ENCODE data around the gene TTLL8.
"Not testable (repeated sequence)": the region's sequence is repeated elsewhere in the genome, so short reads cannot be mapped to it uniquely, and the experiment has no call there.

Gene TTLL8

GRCh38 chr22:50088096-50088495, 30.0 kb upstream of the TTLL8 start:
- Histone ChIP-seq H3K79me2 (ENCODE audit: insufficient read depth, low read depth) (no peaks in the 10 kb centered on the region), H3K4me3 (IDR thresholded peaks at IDR 0.05; ENCODE audit: insufficient read depth, low read depth, low read length) (no peak overlapping the region), H3K4me1 (ENCODE audit: low read depth, poor library complexity, severe bottlenecking) (no peaks in the 10 kb centered on the region), H3K36me3 (ENCODE audit: insufficient read depth) (no peaks in the 10 kb centered on the region), H2AFZ (ENCODE audit: low read depth) (no peak overlapping the region), H3K4me2 (no peak overlapping the region), H3K9ac (no peak overlapping the region), H4K20me1 (ENCODE audit: insufficient read depth) (no peaks in the 10 kb centered on the region), H3K27ac (no peak overlapping the region), H3K27me3 (ENCODE audit: insufficient read depth, low read depth) (peaks cover 4% of the 10 kb centered on the region; the same call in 1 of the 2 replicates)
- no peak for TF ChIP-seq CTCF (conservative IDR thresholded peaks at IDR 0.05; ENCODE audit: low read depth, low read length)

- no peaks in the 10 kb centered on the region for H3K79me2 ChIP-seq (ENCODE audit: insufficient read depth, low read depth)
- no peaks in the 10 kb centered on the region for H3K36me3 ChIP-seq (ENCODE audit: insufficient read depth)
- H3K27ac ChIP-seq, result no peak overlapping the region
- H3K4me3 ChIP-seq (IDR thresholded peaks at IDR 0.05; ENCODE audit: insufficient read depth, low read depth, low read length), result no peak overlapping the region
- no peak overlapping the region for H2AFZ ChIP-seq (ENCODE audit: low read depth)
- H4K20me1 ChIP-seq (ENCODE audit: insufficient read depth), result no peaks in the 10 kb centered on the region
- no peak overlapping the region for H3K4me2 ChIP-seq
- TF ChIP-seq CTCF (conservative IDR thresholded peaks at IDR 0.05; ENCODE audit: low read depth, low read length), result no peak
- peaks cover 4% of the 10 kb centered on the region; the same call in 1 of the 2 replicates for H3K27me3 ChIP-seq (ENCODE audit: insufficient read depth, low read depth)
- H3K4me1 ChIP-seq (ENCODE audit: low read depth, poor library complexity, severe bottlenecking), result no peaks in the 10 kb centered on the region
- no peak overlapping the region for H3K9ac ChIP-seq
These were observed 29.5 kb upstream of the TTLL8 start for GRCh38 chr22:50087646-50088045.

- not testable (repeated sequence) for H3K27ac ChIP-seq; H3K4me3 ChIP-seq (IDR thresholded peaks at IDR 0.05; ENCODE audit: insufficient read depth, low read depth, low read length); H3K79me2 ChIP-seq (ENCODE audit: insufficient read depth, low read depth)
These were observed 28.9 kb upstream of the TTLL8 start for GRCh38 chr22:50086975-50087374.

GRCh38 chr22:50086526-50086925, 28.4 kb upstream of the TTLL8 start:
- H2AFZ ChIP-seq (ENCODE audit: low read depth), result no peak overlapping the region
- H3K4me2 ChIP-seq, result no peak overlapping the region
- no peak overlapping the region for H3K9ac ChIP-seq
- peaks cover 4% of the 10 kb centered on the region; the same call in 1 of the 2 replicates for H3K27me3 ChIP-seq (ENCODE audit: insufficient read depth, low read depth)
- no peaks in the 10 kb centered on the region for H3K36me3 ChIP-seq (ENCODE audit: insufficient read depth)
- H3K4me1 ChIP-seq (ENCODE audit: low read depth, poor library complexity, severe bottlenecking), result no peaks in the 10 kb centered on the region
- no peak overlapping the region for H3K4me3 ChIP-seq (IDR thresholded peaks at IDR 0.05; ENCODE audit: insufficient read depth, low read depth, low read length)
- no peak overlapping the region for H3K27ac ChIP-seq
- TF ChIP-seq CTCF (conservative IDR thresholded peaks at IDR 0.05; ENCODE audit: low read depth, low read length), result no peak
- H3K79me2 ChIP-seq (ENCODE audit: insufficient read depth, low read depth), result no peaks in the 10 kb centered on the region
- no peaks in the 10 kb centered on the region for H4K20me1 ChIP-seq (ENCODE audit: insufficient read depth)

More at GRCh38 chr22:50086975-50087374, 28.9 kb upstream of the TTLL8 start:
- not testable (repeated sequence) for H2AFZ ChIP-seq (ENCODE audit: low read depth); H3K9ac ChIP-seq; H3K4me2 ChIP-seq; H3K4me1 ChIP-seq (ENCODE audit: low read depth, poor library complexity, severe bottlenecking); H3K27me3 ChIP-seq (ENCODE audit: insufficient read depth, low read depth); H3K36me3 ChIP-seq (ENCODE audit: insufficient read depth); H4K20me1 ChIP-seq (ENCODE audit: insufficient read depth)

- Histone ChIP-seq H3K79me2 (ENCODE audit: insufficient read depth, low read depth) (no peaks in the 10 kb centered on the region), H3K4me1 (ENCODE audit: low read depth, poor library complexity, severe bottlenecking) (no peaks in the 10 kb centered on the region), H2AFZ (ENCODE audit: low read depth) (no peak within 1 kb of the TSS), H4K20me1 (ENCODE audit: insufficient read depth) (no peaks in the 10 kb centered on the region), H3K4me3 (IDR thresholded peaks at IDR 0.05; ENCODE audit: insufficient read depth, low read depth, low read length) (no peak within 1 kb of the TSS), H3K9ac (no peak within 1 kb of the TSS), H3K4me2 (no peak within 1 kb of the TSS), H3K27me3 (ENCODE audit: insufficient read depth, low read depth) (peaks cover 7% of the 10 kb centered on the region; the same call in 1 of the 2 replicates), H3K36me3 (ENCODE audit: insufficient read depth) (no peaks in the 10 kb centered on the region), H3K27ac (no peak within 1 kb of the TSS)
- TF ChIP-seq CTCF (conservative IDR thresholded peaks at IDR 0.05; ENCODE audit: low read depth, low read length), result no peak
These were observed 27.3 kb upstream of the TTLL8 start, which contains the start of gene MLC1 for GRCh38 chr22:50085211-50085972. Gene MLC1 (minus strand): TSS chr22:50085426. CDS start chr22:50084902, 524 bp downstream.
